Suppressor macrophage treated with lipopolysaccharide for 4 hours (primary cell): Measurements from ENCODE around the gene CHI3L1.

Experiments used
- DNase-seq: peaks from one replicate; pipeline ENCODE4 v3.0.0-alpha.2; 2020

CHI3L1 gene

GRCh38 chr1:203167026-203167912, 19.2 kb downstream of the CHI3L1 start:
- DNase-seq = no peak

GRCh38 chr1:203166192-203166940, 20.1 kb downstream of the CHI3L1 start:
- DNase-seq = no peak

DNA sequence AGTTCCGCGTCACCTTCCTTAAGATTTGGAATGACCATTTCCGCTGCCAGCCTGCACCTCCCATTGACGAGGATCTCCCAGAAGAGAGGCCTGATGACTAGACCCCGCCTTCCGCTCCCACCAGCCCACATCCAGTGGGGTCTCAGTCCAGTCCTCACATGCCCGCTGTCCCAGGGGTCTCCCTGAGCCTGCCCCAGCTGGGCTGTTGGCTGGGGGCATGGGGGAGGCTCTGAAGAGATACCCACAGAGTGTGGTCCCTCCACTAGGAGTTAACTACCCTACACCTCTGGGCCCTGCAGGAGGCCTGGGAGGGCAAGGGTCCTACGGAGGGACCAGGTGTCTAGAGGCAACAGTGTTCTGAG, 20.7 kb downstream of the CHI3L1 start:
- no peak for DNase-seq

DNA sequence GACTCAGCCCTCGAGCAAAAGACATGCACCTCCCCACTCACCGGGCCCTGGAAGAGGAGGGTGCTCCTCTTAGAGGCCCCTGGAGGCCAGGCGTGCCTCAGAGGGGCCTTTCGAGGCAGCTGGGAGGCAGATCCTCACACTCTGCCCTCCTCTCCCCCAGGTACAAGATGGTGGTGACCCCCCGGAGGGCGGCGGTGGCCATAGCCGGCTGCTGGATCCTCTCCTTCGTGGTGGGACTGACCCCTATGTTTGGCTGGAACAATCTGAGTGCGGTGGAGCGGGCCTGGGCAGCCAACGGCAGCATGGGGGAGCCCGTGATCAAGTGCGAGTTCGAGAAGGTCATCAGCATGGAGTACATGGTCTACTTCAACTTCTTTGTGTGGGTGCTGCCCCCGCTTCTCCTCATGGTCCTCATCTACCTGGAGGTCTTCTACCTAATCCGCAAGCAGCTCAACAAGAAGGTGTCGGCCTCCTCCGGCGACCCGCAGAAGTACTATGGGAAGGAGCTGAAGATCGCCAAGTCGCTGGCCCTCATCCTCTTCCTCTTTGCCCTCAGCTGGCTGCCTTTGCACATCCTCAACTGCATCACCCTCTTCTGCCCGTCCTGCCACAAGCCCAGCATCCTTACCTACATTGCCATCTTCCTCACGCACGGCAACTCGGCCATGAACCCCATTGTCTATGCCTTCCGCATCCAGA, 21.3 kb downstream of the CHI3L1 start:
- no peak for DNase-seq

DNA sequence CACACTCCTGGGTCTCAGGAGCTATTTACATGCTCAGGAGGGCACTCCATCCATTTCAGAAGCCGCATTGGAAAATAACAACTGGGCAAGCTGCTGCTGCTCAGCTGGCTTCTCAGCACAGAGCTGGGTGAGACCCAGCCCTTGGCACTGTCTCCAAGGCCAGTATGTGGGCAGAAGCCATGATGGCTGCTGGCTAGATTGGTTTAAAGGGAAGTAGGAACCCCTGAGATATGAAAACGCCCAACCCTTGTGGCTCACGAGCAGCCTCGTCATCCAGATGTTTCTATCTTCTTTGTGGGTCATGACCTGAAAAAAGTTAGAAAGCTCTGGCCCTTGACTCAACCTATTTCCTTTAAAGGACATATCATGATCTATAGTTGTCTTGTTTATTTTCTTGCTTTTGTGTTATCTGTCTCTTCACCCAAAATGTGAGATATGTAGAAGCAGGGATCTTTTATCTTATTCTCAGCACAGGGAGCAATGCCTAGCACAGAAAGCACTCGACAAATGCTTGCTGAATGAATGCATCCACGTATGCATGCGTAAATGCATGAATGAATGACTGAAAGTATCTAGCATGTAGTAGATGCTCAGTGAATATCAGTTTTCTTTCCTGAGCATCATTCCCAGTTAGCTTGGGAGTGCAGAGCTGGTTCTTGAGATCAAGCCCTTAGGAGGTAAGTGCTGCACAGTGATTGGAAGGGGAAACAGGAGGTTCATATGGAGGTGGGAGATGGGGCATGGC, 22.4 kb downstream of the CHI3L1 start:
- no peak for DNase-seq

- peak; percentile 45 for DNase-seq
Measured at GRCh38 chr1:203162403-203162802, 24.1 kb downstream of the CHI3L1 start.

DNA sequence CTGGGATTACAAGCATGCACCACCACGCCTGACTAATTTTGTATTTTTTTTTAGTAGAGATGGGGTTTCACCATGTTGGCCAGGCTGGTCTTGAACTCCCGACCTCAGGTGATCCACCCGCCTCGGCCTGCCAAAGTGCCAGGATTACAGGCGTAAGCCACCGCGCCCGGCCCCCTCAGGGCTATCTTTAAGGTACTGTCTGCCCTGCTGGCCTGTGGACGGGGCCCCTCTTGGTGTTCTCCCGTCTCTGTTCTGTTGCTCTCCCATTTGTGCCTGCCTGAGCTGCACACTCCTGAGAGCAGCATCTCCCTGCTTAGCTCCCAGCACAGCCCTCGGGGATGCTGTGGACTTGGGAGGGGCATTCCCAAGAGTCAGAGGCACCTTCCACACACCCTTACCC, 24.8 kb downstream of the CHI3L1 start:
- DNase-seq = no peak

DNA sequence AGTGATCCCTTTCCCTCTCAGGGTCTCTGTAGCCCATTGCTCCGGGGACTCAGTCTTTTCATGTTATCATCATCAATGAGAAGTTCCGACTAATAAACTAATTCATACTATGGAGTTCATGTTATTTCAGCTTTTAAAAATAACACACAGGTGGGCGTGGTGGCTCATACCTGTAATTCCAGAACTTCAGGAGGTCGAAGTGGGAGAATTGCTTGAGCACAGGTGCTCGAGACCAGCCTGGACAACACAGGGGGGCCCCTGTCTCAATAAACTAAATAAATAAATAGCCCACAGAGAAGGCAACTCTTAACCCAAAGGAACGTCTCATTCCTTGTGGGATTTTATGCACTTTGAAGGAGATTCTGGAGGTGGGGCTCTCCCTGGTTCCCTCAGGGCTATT, 25.3 kb downstream of the CHI3L1 start:
- DNase-seq = no peak

- no peak for DNase-seq
Measured at GRCh38 chr1:203159844-203160243, 26.7 kb downstream of the CHI3L1 start.

GRCh38 chr1:203158960-203159665, 27.4 kb downstream of the CHI3L1 start:
- DNase-seq = no peak

GRCh38 chr1:203158423-203158822, 28.1 kb downstream of the CHI3L1 start:
- DNase-seq = no peak

DNA sequence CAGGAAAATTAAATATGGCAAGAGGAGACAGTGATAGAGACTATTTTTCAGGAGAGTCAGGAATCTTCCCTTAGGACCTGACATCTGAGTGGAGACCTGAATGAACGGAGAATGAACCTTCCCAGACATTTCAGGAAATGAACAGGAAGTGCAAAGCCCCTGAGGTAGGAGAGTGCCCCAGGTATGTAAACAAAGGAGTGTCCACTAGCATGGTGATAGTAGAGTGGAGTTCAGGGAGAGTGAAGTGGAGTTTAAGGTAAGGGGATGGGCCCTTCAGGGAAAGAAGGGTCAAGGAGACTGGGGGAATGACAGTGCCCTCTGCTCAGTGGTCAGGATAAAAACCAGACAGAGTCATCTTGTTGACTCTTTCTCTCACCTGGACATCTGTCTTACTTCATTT, 30.2 kb downstream of the CHI3L1 start:
- no peak for DNase-seq

DNA sequence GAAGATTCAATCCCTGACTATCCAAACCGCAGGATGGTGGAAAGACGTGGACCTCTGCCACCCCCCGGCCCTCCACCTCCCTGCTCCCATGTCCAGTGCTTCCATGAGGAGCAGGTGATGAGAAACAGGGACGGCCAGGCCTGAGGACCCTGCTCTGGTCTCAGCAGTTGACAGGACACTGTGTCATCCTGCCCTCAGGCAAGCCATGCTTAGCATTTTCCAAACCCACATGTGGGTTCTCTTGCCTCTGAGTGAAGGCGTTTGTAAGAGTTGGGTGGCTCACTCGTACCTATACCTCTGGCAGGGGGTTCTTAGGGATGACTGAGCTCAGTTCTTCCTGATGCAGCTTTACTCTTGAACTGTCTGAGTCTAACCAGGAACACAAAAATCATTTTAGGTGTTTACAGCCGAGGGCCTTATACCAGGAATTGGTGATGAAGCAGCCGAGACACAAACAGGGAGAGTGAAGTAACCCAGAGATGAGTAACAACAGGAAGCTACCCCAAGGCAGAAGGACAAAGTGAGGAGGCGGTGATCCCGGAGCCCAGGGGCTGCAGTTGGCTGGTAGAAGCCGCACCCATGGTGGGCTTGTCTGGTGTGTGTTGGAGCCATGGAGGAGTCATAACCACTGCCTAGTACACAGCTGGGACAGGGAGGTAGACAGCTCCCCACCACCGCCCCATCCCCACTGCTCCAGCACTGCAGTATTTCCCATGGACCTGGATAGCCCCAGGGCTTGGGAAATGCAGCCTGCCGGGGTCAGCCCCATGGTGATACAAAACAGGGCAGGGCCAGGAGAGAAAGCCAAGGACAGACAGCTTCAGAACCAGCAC, 32.3 kb downstream of the CHI3L1 start:
- DNase-seq = peak; percentile 37

- no peak for DNase-seq
Measured at GRCh38 chr1:203153051-203153988, 33.2 kb downstream of the CHI3L1 start.

DNA sequence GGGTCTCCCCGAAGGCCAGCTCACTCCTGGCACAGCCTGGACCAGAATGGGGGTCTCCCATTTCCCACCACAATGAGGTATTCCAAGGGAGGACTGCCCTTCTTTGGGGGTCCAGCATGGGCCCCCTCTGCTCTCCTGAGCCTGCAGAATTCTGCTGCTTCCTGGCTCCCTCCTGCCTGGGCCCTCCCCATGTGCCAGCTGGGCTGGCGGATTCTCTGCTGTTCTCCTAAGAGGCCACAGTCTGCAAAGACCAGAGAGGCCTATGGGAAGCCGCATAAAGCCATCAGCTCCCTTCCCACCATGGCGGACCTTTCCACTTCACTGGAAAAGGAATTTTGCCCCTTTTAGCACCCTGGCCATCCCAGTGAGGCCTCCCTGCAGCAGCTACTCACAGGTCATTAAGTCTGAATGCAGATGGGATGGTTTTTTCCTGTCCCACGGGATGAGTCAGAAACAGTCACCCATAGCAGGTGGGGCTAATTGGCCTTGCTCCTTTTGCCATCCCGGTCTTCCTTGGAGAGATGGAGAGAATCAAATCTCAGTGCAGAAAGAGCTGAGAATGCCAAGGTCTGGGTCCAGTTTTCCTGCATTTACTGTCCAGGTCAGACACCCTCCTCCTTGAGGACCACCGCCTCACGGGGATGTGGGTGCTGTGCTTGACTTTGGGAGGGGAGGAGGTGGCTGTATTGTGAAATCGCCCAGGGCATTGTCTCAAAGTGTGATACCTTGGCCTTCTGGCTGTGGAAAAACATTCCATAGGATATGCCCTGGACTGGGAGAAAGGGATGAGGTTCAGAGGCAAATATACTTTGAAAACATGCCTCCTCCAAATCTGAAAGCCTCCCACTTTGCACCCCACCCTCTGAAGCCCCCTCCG, 34.1 kb downstream of the CHI3L1 start:
- no peak for DNase-seq

DNA sequence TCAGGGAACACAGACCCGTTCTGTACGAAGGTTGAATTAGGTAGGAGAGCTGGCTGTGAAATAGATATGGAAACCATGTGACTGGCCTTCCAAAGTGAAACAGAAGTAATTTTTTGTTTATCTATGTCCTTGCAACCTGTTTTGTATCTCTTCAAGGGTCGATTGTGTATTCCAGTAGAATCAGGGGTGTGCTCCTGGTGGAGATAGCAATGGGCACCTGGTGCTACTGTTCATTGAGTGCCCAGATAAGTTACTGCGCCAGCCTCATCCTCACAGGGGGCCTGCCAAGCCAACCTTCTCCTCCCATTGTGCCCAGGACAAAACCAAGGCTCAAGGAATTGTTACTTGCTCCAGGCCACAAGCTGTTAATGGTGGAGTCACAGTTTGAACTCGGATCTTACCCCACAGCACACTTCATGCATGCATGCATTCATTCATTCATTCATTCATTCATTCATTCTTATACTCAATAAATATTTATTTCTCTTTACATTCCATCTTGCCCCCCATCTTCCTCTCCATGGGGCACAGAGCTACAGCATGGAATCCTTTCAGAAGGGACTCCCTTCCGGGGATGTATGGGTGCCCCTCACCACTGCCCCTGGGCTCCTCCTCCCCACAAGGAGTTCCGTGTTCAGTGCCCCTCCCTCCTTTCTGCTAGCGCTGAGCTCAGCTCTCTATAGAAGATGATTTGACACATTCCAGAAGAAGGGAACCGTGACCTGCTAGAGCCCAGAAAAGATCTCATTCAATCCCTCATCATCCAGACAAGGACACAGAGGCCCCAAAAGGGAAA, 34.9 kb downstream of the CHI3L1 start:
- DNase-seq = no peak

DNA sequence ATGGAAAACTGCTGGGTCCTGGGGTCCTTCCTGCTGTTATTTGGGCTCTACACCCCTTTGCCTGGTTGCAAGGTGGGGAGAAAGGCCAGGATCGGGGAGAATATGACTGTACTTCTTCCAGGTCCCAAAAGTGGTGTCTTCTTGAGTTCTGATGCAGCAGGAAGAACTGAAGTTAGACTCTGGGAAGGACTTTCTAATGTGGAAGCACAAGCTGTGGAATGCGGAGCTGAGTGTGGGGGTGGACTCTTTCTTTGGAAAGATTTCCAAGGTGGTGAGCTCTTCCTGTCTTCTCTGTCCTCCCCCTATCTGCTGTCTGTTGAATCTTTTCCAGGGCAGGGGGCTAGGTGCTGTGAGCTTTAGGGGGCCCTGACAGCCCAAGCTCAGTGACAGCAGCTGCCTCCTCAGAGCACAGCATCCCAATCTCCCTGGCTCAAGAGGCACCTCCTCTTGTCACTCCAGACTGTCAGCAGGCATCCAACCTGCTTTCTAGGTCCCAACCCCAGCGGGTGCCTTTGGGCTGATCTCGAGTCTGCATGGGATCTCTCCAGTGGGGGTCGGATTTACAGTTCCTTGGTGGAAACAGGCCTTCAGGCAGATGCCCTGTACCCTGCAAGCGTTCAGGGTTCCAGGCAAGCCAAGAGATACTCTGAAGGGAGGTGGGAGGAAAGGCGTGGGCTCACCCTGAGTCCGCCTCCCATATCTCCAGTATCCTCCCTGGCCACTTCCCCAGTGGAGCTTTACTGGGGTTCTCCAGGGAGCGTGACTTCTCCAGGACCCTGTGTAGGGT, 35.8 kb downstream of the CHI3L1 start:
- DNase-seq = no peak
